Erythroblast (primary cell): ENCODE measurements around the gene UROD.

Experiments
- GATA1 ChIP-seq: IDR thresholded peaks from 2 replicates; pipeline ENCODE4 v1.6.1; 2011; ENCODE audit warnings: low read depth, mild to moderate bottlenecking, control low read depth, low read length, moderate library complexity
- POLR2A ChIP-seq: IDR thresholded peaks from 2 replicates; pipeline ENCODE4 v1.6.1; 2011; ENCODE audit warnings: mild to moderate bottlenecking, low read length

DNA sequence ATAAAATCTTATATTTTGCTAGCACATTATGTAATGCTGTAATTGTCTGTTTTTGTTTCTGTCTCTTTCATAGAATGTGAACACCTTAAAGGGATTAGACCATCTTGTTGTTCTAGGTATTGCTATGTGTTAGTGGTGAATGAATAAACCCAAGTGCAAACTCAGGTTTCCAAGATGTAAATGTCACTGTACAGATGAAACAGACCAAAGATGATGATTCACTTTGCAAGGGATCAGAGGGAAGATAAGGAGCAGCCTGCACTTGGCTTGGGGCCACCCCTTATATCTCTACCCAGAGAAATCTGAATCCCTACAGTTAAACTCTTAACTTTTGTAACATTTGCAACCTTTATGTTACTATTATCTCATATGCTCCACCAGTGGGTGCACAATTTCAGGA lies 25.4 kb downstream of the UROD start:
- no peak for TF ChIP-seq POLR2A
- peak; percentile 44 for TF ChIP-seq GATA1
